Nephron (organoid): Measurements from ENCODE around the gene CRACDL.

Experiments
- H3K27ac Mint-ChIP-seq, 3 experiments: 2 replicates each; pipeline ENCODE4 v1.8.0; 2020; ENCODE audit warnings: mixed read lengths in 3 of 3, mild to moderate bottlenecking in 2 of 3, moderate library complexity in 1 of 3
- H3K27me3 Mint-ChIP-seq: 2 replicates; pipeline ENCODE4 v1.8.0; 2021; ENCODE audit warnings: low read depth, mild to moderate bottlenecking, moderate library complexity, mixed read lengths
- H3K36me3 Mint-ChIP-seq: 2 replicates; pipeline ENCODE4 v1.8.0; 2020; ENCODE audit warnings: low read depth, mixed read lengths
- H3K4me1 Mint-ChIP-seq: 2 replicates; pipeline ENCODE4 v1.8.0; 2020; ENCODE audit warnings: mixed read lengths
- H3K4me3 Mint-ChIP-seq, 3 experiments: 2 replicates each; pipeline ENCODE4 v1.8.0; 2020; ENCODE audit warnings: mild to moderate bottlenecking in 3 of 3, mixed read lengths in 3 of 3, moderate library complexity in 2 of 3
- H3K9me3 Mint-ChIP-seq: 2 replicates; pipeline ENCODE4 v1.8.0; 2020; ENCODE audit warnings: mixed read lengths
- TF ChIP-seq, protein P1 (sequence below), 3 experiments: fragments of 200-600 bp; sonication (generic); IDR thresholded peaks; one replicate each; pipeline ENCODE4 v1.5.0; 2021; ENCODE audit warnings: antibody characterized with exemption in 3 of 3; ENCODE audit not compliant: unreplicated experiment in 3 of 3

CRACDL gene

DNA sequence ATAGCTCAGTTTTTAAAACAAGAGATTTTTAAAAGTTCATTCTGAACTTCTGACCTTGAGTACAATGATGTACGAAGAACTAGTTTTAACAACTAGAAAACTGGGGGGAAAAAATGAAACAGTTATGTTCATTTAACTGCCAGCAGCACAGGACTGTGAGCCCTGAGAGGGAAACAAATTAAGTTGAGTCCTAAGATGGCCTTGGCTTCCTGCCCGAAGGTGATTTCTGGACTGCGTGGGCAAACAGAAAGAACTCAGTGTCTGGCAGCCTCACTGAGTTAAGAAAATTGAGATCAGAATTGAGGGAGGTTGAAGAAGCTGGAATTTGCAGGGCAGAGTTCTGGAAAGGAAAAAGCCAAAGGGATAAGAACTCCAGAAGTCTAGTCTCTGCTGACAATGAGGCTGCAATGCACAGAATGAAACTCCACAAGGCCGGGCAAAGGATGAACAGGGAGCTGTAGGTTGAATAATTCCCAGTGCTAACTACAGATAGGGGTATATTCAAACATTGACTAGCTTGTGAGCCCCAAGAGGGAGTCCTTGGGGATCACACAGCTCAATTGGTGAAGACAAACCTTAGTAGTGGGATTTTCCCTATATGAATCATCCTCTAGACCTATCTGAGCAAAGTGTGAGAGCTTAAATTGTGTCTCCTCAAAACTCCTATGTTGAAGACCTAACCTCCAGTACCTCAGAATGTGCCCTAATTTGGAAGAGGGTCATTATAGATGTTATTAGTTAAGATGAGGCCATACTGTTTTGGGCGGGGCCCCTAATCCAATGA is 13.1 kb upstream of the CRACDL start:
- Mint-ChIP-seq H3K27ac (no peak overlapping the region), H3K36me3 (no peaks in the 10 kb centered on the region), H3K27me3 (peaks cover 13% of the 10 kb centered on the region), H3K4me3 (no peak overlapping the region), H3K9me3 (no peaks in the 10 kb centered on the region), H3K4me1 (peaks cover 5% of the 10 kb centered on the region)
- TF ChIP-seq, protein P1, sequence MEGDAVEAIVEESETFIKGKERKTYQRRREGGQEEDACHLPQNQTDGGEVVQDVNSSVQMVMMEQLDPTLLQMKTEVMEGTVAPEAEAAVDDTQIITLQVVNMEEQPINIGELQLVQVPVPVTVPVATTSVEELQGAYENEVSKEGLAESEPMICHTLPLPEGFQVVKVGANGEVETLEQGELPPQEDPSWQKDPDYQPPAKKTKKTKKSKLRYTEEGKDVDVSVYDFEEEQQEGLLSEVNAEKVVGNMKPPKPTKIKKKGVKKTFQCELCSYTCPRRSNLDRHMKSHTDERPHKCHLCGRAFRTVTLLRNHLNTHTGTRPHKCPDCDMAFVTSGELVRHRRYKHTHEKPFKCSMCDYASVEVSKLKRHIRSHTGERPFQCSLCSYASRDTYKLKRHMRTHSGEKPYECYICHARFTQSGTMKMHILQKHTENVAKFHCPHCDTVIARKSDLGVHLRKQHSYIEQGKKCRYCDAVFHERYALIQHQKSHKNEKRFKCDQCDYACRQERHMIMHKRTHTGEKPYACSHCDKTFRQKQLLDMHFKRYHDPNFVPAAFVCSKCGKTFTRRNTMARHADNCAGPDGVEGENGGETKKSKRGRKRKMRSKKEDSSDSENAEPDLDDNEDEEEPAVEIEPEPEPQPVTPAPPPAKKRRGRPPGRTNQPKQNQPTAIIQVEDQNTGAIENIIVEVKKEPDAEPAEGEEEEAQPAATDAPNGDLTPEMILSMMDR (IDR thresholded peaks at IDR 0.05; ENCODE audit: unreplicated experiment in 3 of 3) = no peak

GRCh38 chr2:98947554-98947953 is 11.5 kb upstream of the CRACDL start:
- Mint-ChIP-seq H3K4me1 (peaks cover 5% of the 10 kb centered on the region), H3K9me3 (no peaks in the 10 kb centered on the region), H3K36me3 (no peaks in the 10 kb centered on the region), H3K4me3 (no peak overlapping the region), H3K27ac (no peak overlapping the region), H3K27me3 (peaks cover 17% of the 10 kb centered on the region)
- TF ChIP-seq, protein P1 (IDR thresholded peaks at IDR 0.05; ENCODE audit: unreplicated experiment in 3 of 3) = no peak

DNA sequence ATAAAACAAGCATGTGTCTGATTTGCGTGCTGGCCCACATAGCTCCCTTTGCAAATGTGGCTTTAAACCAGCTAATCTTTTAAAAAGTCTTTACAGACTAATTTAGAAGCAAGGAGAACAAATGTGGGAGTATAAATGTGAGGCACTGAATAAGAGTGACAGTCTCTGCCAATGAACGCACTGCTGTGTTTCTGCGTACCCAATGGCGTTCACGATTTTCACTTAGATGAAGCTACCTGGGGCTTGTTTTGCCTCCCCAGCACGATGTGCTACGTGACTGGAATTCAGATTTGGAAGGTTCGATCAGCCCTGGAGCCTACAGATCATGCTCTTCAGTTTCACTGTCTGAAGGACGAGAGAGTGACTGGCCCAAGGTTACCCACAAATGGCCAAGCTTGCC is 10.8 kb upstream of the CRACDL start:
- Mint-ChIP-seq H3K27ac (no peak overlapping the region), H3K36me3 (no peaks in the 10 kb centered on the region), H3K4me3 (no peak overlapping the region), H3K4me1 (peaks cover 5% of the 10 kb centered on the region), H3K9me3 (no peaks in the 10 kb centered on the region), H3K27me3 (peaks cover 18% of the 10 kb centered on the region)
- TF ChIP-seq, protein P1 (IDR thresholded peaks at IDR 0.05; ENCODE audit: unreplicated experiment in 3 of 3) = no peak

GRCh38 chr2:98944775-98945174 is 8.8 kb upstream of the CRACDL start:
- H3K9me3 Mint-ChIP-seq = no peaks in the 10 kb centered on the region
- no peak overlapping the region for H3K27ac Mint-ChIP-seq
- H3K4me1 Mint-ChIP-seq = peaks cover 5% of the 10 kb centered on the region
- H3K27me3 Mint-ChIP-seq = peaks cover 16% of the 10 kb centered on the region
- H3K4me3 Mint-ChIP-seq = no peak overlapping the region
- no peaks in the 10 kb centered on the region for H3K36me3 Mint-ChIP-seq
- TF ChIP-seq, protein P1 (IDR thresholded peaks at IDR 0.05; ENCODE audit: unreplicated experiment in 3 of 3) = no peak

DNA sequence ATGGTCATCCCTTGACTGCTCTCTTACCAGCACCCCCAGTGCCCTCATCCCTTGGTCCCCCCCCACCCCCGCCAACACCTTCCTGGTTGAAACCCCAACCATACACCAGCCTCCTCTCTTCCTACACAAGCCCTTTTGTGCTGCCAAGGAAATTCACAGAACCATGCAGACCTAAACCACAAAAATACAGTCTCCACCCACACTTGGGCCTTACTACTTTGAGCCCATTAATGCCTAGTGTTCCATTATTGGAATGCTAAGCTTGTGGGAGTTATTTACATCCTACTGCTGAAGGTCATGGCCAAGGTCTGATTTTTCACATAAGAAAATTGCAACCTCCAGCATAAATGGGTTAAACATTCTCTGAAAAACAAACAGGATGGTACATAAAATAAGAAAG is 4.1 kb upstream of the CRACDL start:
- Mint-ChIP-seq H3K27me3 (peaks cover 51% of the 10 kb centered on the region), H3K4me1 (peaks cover 9% of the 10 kb centered on the region), H3K4me3 (peak overlapping the region in 1 of 3 experiments; percentile 30), H3K27ac (peak overlapping the region in 1 of 3 experiments; percentile 54), H3K36me3 (no peaks in the 10 kb centered on the region), H3K9me3 (no peaks in the 10 kb centered on the region)
- TF ChIP-seq, protein P1 (IDR thresholded peaks at IDR 0.05; ENCODE audit: unreplicated experiment in 3 of 3) = no peak

- Mint-ChIP-seq H3K9me3 (no peaks in the 10 kb centered on the region), H3K4me3 (peak overlapping the region in 2 of 3 experiments; percentile 60 to 68), H3K4me1 (peaks cover 10% of the 10 kb centered on the region), H3K27ac (no peak overlapping the region), H3K27me3 (peaks cover 69% of the 10 kb centered on the region), H3K36me3 (no peaks in the 10 kb centered on the region)
- TF ChIP-seq, protein P1 (IDR thresholded peaks at IDR 0.05; ENCODE audit: unreplicated experiment in 3 of 3) = no peak
Observed at GRCh38 chr2:98937906-98938305, 1.9 kb upstream of the CRACDL start.
